ENCODE results near the gene ADAMTSL5.
A peak's percentile ranks its signal among the peaks of the same experiment; 100 is the strongest.

DNA sequence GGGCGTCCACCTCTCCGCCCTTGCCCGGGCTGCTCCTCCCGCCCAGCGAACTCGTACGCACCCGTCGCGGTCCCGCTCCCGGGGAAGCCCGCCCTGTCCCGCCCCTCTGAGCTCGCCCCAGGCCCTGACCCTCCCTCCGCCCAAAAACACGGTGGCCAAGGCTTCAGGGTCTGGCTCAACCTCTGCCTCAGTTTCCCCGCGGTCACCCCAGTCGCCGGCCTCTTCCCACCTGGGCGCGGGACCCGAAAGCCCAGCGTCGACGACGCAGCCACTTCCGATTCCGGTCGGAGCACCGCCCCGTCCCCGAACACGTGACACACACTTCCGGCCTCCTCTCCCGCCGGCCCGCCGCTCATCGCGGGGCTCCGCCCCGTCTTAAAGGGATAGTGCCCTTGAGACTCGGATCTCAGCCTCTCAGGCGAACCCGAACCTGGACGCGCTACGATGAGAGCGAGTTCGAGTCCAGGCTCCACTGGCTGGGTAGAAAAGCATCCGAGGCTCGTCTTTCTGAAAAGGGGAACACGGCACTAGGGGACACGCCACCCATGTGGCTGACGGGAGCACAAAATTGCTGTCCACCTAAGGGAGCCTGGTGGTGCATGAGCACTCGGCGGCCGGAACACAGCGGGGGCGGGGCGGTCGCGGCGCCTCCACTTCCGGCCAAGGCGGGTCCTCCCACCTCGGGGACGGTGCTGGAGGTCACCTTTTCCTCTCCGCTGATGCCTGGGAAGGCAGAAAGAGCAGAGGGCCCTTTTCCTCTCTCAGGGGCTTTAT, 33.7 kb downstream of the ADAMTSL5 start, which contains the start of gene C19orf25:
- TF ChIP-seq TAF1 (IDR thresholded peaks at IDR 0.05; ENCODE audit: low read depth) (peak; percentile 49; the same call in 1 of the 2 replicates), CEBPB (IDR thresholded peaks at IDR 0.05) (no peak), FOXM1 (IDR thresholded peaks at IDR 0.05; ENCODE audit: borderline replicate concordance, low read depth) (no peak), REST (IDR thresholded peaks at IDR 0.05; ENCODE audit: low read depth) (no peak), CREB1 (IDR thresholded peaks at IDR 0.05; ENCODE audit: low read depth) (no peak; the same call in 1 of the 2 replicates)
